ENCODE results near the gene ETS1.

ETS1 gene

DNA sequence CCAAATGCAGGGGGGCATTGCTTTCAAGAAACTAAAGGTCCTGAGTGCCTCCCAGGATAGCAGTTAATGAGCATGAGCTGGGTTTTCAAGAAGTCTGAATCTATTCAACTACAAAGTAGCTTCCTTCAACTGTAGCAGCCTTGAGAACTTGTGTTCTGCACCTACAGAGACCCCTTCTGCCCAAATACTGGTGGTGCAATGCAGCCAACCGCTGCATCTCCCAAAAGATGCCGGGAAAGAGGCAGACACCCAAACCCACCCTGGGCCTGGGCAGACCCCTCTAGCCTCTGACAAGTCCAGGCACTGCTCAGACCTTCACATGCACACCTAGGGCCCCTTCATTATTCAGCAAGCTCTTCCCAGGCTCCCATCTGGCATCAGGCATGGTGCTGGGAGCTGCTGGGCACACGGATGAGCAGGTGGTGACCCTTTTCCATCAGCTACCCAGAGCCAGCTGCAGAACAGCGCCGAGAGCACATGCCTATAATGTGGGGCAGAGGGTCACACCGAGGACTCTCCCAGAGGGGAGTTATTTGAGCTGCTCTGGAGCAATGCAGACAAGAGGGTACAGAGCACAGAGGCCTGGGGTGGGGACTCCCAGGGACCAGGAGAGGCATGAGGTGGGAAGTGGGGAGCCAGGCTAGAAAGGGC is 44.9 kb upstream of the ETS1 start:
- no peak overlapping the region for H3K27ac ChIP-seq (ENCODE audit: low read length)
- peaks cover 55% of the 10 kb centered on the region for H3K4me1 ChIP-seq (ENCODE audit: low read length)
- H3K27me3 ChIP-seq (ENCODE audit: low read depth, low read length): no peaks in the 10 kb centered on the region
- no peak overlapping the region for H3K9ac ChIP-seq (ENCODE audit: low read length)
- H3K79me2 ChIP-seq (ENCODE audit: low read length): no peaks in the 10 kb centered on the region
- H3K4me3 ChIP-seq (ENCODE audit: low read length): no peak overlapping the region
- H3K36me3 ChIP-seq (replicated peaks; ENCODE audit: low read depth, low read length): no peaks in the 10 kb centered on the region
- no peaks in the 10 kb centered on the region for H4K20me1 ChIP-seq (ENCODE audit: insufficient read depth, low read length)
- no peak for TF ChIP-seq EZH2phosphoT487 (IDR thresholded peaks at IDR 0.05; ENCODE audit: low read depth)
- TF ChIP-seq, protein P1, sequence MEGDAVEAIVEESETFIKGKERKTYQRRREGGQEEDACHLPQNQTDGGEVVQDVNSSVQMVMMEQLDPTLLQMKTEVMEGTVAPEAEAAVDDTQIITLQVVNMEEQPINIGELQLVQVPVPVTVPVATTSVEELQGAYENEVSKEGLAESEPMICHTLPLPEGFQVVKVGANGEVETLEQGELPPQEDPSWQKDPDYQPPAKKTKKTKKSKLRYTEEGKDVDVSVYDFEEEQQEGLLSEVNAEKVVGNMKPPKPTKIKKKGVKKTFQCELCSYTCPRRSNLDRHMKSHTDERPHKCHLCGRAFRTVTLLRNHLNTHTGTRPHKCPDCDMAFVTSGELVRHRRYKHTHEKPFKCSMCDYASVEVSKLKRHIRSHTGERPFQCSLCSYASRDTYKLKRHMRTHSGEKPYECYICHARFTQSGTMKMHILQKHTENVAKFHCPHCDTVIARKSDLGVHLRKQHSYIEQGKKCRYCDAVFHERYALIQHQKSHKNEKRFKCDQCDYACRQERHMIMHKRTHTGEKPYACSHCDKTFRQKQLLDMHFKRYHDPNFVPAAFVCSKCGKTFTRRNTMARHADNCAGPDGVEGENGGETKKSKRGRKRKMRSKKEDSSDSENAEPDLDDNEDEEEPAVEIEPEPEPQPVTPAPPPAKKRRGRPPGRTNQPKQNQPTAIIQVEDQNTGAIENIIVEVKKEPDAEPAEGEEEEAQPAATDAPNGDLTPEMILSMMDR (IDR thresholded peaks at IDR 0.05; ENCODE audit: low read depth, low read length): peak; percentile 83
- H3K9me3 ChIP-seq (ENCODE audit: insufficient read depth, low read length): 0 out of 2 replicates have a peak, but pooled peaks cover 3% of the 10 kb centered on the region
- no peak overlapping the region for H3K4me2 ChIP-seq (ENCODE audit: low read length)
- H2AFZ ChIP-seq (ENCODE audit: low read depth, low read length): no peak overlapping the region

DNA sequence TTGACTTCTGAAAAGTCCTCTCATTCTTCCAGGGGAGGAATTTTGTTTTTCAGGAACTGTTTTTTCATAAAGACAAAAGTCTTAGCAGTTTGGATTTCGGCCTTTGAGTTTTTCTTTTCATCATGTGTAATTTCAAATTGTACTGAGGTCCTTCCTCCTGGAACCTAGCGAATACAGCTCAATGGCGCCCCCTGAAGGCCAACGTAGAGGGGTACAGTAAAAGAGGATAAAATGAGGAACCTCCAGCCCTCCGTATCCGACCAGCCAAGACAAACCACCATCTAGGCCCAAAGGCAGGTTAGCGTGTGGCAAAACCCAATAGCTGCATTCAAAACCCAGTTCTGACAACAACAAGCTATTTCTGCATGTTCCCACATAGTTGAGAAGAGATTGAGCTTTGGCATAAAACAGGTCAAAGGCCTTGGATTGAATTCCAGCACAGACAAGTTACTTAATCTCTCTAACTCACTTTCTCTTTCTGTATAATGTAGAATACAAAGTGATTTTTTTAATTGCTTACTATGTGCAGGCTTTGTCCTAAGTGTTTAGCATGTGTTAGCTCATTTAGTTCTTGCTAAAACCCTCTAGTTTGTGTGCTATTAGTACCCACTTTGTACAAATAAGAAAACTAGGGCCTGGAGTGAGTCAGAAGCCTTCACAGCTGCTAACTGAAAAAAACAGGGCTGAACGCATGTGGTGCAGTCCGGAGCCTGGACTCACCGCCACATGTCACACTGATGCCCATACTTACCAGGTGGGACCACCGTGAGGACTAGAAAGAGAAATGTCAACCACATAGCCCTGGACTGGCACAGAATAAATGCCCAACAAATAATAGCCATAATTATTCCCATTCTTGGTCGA is 43.2 kb upstream of the ETS1 start:
- Histone ChIP-seq H3K4me1 (ENCODE audit: low read length) (peaks cover 65% of the 10 kb centered on the region), H3K36me3 (replicated peaks; ENCODE audit: low read depth, low read length) (no peaks in the 10 kb centered on the region), H3K27ac (ENCODE audit: low read length) (peak overlapping the region; percentile 12; the same call in 1 of the 2 replicates), H3K4me3 (ENCODE audit: low read length) (peak overlapping the region; percentile 23), H2AFZ (ENCODE audit: low read depth, low read length) (peak overlapping the region; percentile 92), H3K79me2 (ENCODE audit: low read length) (no peaks in the 10 kb centered on the region), H3K9me3 (ENCODE audit: insufficient read depth, low read length) (0 out of 2 replicates have a peak, but pooled peaks cover 3% of the 10 kb centered on the region), H3K4me2 (ENCODE audit: low read length) (peak overlapping the region; percentile 58), H3K9ac (ENCODE audit: low read length) (peak overlapping the region; percentile 50), H3K27me3 (ENCODE audit: low read depth, low read length) (no peaks in the 10 kb centered on the region), H4K20me1 (ENCODE audit: insufficient read depth, low read length) (no peaks in the 10 kb centered on the region)
- TF ChIP-seq, protein P1 (IDR thresholded peaks at IDR 0.05; ENCODE audit: low read depth, low read length): peak; percentile 93
- TF ChIP-seq EZH2phosphoT487 (IDR thresholded peaks at IDR 0.05; ENCODE audit: low read depth): no peak

DNA sequence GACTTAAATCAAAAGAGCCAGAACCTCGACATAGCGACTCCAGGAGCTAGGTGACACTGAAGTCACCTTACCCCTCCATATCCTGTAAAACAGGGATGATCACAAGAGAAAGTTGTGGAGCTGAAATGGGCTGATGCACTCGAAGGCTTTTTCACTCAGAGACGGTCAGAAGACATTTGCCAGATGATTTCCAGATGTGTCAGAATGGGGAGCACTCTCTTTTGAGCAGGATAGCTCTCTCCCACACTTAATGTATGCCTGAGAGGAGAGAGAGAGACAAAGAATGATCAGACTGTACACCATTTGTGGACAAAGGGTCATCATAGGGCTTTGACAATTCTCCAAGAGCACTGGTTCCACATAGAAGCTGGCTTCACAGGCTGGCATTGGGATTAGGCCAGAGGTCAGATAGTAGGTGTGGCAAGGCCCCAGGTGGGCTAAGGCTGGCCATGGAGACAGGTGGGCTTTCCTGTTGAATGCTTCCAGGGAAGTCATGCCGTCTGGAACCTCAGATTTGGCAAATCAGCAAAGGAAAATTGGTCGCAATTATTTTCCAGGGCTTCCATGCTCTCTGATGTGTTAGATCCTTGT is 42.3 kb upstream of the ETS1 start:
- H3K79me2 ChIP-seq (ENCODE audit: low read length): no peaks in the 10 kb centered on the region
- no peaks in the 10 kb centered on the region for H3K27me3 ChIP-seq (ENCODE audit: low read depth, low read length)
- H3K9me3 ChIP-seq (ENCODE audit: insufficient read depth, low read length): 0 out of 2 replicates have a peak, but pooled peaks cover 3% of the 10 kb centered on the region
- H3K4me2 ChIP-seq (ENCODE audit: low read length): peak overlapping the region; percentile 37
- no peak for TF ChIP-seq EZH2phosphoT487 (IDR thresholded peaks at IDR 0.05; ENCODE audit: low read depth)
- TF ChIP-seq, protein P1 (IDR thresholded peaks at IDR 0.05; ENCODE audit: low read depth, low read length): no peak
- H3K4me3 ChIP-seq (ENCODE audit: low read length): no peak overlapping the region
- H3K27ac ChIP-seq (ENCODE audit: low read length): no peak overlapping the region
- no peaks in the 10 kb centered on the region for H3K36me3 ChIP-seq (replicated peaks; ENCODE audit: low read depth, low read length)
- H4K20me1 ChIP-seq (ENCODE audit: insufficient read depth, low read length): no peaks in the 10 kb centered on the region
- H3K4me1 ChIP-seq (ENCODE audit: low read length): peaks cover 71% of the 10 kb centered on the region
- 0 out of 2 replicates have a peak overlapping the region, but pooled peaks have one; percentile 42 for H2AFZ ChIP-seq (ENCODE audit: low read depth, low read length)
- no peak overlapping the region for H3K9ac ChIP-seq (ENCODE audit: low read length)

DNA sequence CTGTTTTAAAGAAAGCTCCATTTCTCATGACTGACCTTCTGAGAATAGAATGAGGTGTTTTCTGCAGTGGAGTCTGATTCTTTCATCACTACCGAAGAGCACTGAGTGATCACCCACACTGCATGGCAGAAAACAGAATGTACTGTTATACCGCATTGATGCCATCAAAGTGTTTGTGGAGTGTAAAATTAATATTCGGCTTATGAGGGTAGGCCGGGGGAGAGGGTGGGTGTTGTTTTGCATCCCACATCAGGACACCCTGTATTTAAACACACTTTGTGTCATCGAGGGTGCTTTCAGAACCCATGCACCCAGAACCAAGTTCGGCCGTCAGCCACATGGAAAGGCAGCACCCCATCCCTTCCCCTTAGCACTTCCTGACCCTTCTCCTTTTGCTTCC is 41.3 kb upstream of the ETS1 start:
- Histone ChIP-seq H3K27me3 (ENCODE audit: low read depth, low read length) (no peaks in the 10 kb centered on the region), H3K79me2 (ENCODE audit: low read length) (no peaks in the 10 kb centered on the region), H3K9me3 (ENCODE audit: insufficient read depth, low read length) (0 out of 2 replicates have a peak, but pooled peaks cover 3% of the 10 kb centered on the region), H3K4me1 (ENCODE audit: low read length) (peaks cover 72% of the 10 kb centered on the region), H4K20me1 (ENCODE audit: insufficient read depth, low read length) (no peaks in the 10 kb centered on the region), H3K4me2 (ENCODE audit: low read length) (peak overlapping the region; percentile 37), H3K9ac (ENCODE audit: low read length) (no peak overlapping the region), H3K27ac (ENCODE audit: low read length) (no peak overlapping the region), H2AFZ (ENCODE audit: low read depth, low read length) (0 out of 2 replicates have a peak overlapping the region, but pooled peaks have one; percentile 29), H3K36me3 (replicated peaks; ENCODE audit: low read depth, low read length) (no peaks in the 10 kb centered on the region), H3K4me3 (ENCODE audit: low read length) (no peak overlapping the region)
- no peak for TF ChIP-seq EZH2phosphoT487 (IDR thresholded peaks at IDR 0.05; ENCODE audit: low read depth)
- TF ChIP-seq, protein P1 (IDR thresholded peaks at IDR 0.05; ENCODE audit: low read depth, low read length): no peak
